ENCODE results near the gene ZXDC. TPM values are rescaled to one million over a fixed set of nuclear protein-coding genes. Genes with fewer than 3 reads are reported as not detected.

Gene ZXDC
- total RNA-seq, 4 donors from 2014 or later, result 54.0 to 77.4 (median 68.0) TPM

DNA sequence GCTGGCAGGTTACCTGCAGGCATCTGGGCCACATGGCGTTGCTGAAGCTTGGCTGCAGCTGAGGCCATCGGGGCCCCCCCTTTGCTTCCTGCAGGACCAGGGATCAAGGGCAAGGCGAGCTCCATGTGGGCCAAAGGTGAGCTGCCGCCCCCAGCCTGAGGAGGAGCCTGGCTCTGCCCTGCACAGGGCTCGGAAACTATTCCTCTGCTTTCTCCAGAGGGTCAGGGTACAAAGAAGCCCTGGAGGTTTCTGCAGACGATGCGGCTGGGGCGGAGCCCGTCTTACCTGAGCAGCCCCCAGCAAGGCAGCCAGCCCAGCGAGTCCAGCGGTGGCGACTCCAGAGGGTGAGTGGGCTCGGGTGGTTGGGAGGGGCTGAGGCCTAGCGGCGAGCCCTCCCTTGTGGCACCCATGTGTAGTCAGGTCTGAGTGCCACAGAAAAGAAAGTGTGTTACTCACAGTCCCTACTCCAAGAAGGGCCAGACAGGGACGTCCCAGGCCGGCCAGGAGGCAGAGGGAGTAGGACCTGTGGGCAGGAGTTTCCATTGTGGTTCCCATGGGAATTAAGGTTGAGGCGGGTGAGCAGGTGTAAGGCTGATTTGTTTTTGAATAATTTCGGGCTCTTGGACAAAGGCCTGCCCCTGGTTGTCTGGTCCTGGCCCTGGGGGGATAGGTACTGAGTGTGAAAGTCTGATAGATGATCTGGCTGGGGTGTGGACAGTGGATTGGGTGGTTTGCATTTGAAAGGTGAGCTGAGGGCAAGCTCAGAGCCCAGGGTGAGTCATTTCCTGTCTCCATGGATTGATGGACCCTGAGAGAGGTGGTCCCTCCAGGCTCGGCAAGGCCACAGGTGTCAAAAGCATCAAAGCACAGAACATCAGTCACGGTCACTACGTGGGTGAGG lies 55.6 kb downstream of the ZXDC start:
- TF ChIP-seq POLR2A (IDR thresholded peaks at IDR 0.05), result no peak
- no peak for TF ChIP-seq EP300 (IDR thresholded peaks at IDR 0.05)
- TF ChIP-seq CTCF (IDR thresholded peaks at IDR 0.05), result no peak
- 76 to 80% methylated on average over 14 to 22 of the region's 22 CpGs for WGBS, 2 donors
- Histone ChIP-seq H3K27ac (no peak overlapping the region), H3K27me3 (peaks cover 0 to 36% of the 10 kb centered on the region in 2 donors), H3K9me3 (peaks cover 0 to under 1% (median 0%) of the 10 kb centered on the region in 4 donors), H3K36me3 (peaks cover 0 to 12% (median 0%) of the 10 kb centered on the region in 3 donors), H3K4me3 (no peak overlapping the region), H3K4me1 (no peaks in the 10 kb centered on the region)
- no peak for DNase-seq (ENCODE audit: low spot score in 2 of 2)

- Histone ChIP-seq H3K9me3 (no peaks in the 10 kb centered on the region), H3K27ac (no peak overlapping the region), H3K27me3 (peaks cover 0 to 45% of the 10 kb centered on the region in 2 donors), H3K4me3 (no peak overlapping the region), H3K36me3 (peaks cover 0 to 3% (median 0%) of the 10 kb centered on the region in 3 donors), H3K4me1 (no peaks in the 10 kb centered on the region)
- no peak for DNase-seq (ENCODE audit: low spot score in 2 of 2)
- 52 to 69% methylated on average over 5 to 6 of the region's 6 CpGs for WGBS, 2 donors
- TF ChIP-seq POLR2A (IDR thresholded peaks at IDR 0.05) (no peak), EP300 (IDR thresholded peaks at IDR 0.05) (no peak), CTCF (IDR thresholded peaks at IDR 0.05) (no peak)
Observed at GRCh38 chr3:126419151-126419703, 56.5 kb downstream of the ZXDC start.

- no peaks in the 10 kb centered on the region for H3K9me3 ChIP-seq
- DNase-seq (ENCODE audit: low spot score in 2 of 2), result no peak
- 78 to 82% methylated on average over 10 to 16 of the region's 20 CpGs for whole genome bisulfite sequencing, 2 donors
- no peak overlapping the region for H3K27ac ChIP-seq
- H3K27me3 ChIP-seq, result peaks cover 0 to 50% of the 10 kb centered on the region in 2 donors
- TF ChIP-seq POLR2A (IDR thresholded peaks at IDR 0.05) (no peak), EP300 (IDR thresholded peaks at IDR 0.05) (no peak)
- H3K4me1 ChIP-seq, result no peaks in the 10 kb centered on the region
- no peaks in the 10 kb centered on the region for H3K36me3 ChIP-seq
- H3K4me3 ChIP-seq, result no peak overlapping the region
Observed at GRCh38 chr3:126418661-126419131, 57.0 kb downstream of the ZXDC start.

GRCh38 chr3:126417981-126418530 lies 57.6 kb downstream of the ZXDC start:
- WGBS, 2 donors, result 86 to 89% methylated on average over 11 of the region's 11 CpGs
- no peak overlapping the region for H3K4me3 ChIP-seq
- no peak for TF ChIP-seq EP300 (IDR thresholded peaks at IDR 0.05)
- no peak for TF ChIP-seq POLR2A (IDR thresholded peaks at IDR 0.05)
- TF ChIP-seq CTCF (IDR thresholded peaks at IDR 0.05), result no peak
- H3K9me3 ChIP-seq, result no peaks in the 10 kb centered on the region
- no peaks in the 10 kb centered on the region for H3K36me3 ChIP-seq
- H3K27ac ChIP-seq, result no peak overlapping the region
- DNase-seq (ENCODE audit: low spot score in 2 of 2), result no peak
- H3K27me3 ChIP-seq, result peaks cover 0 to 55% of the 10 kb centered on the region in 2 donors
- H3K4me1 ChIP-seq, result no peaks in the 10 kb centered on the region

GRCh38 chr3:126417515-126417914 lies 58.2 kb downstream of the ZXDC start:
- peaks cover 0 to 55% of the 10 kb centered on the region in 2 donors for H3K27me3 ChIP-seq
- WGBS, 2 donors, result 46 to 47% methylated on average over 3 to 4 of the region's 5 CpGs
- no peak for DNase-seq (ENCODE audit: low spot score in 2 of 2)

More at GRCh38 chr3:126417515-126417914, 58.2 kb downstream of the ZXDC start:
- no peak for TF ChIP-seq CTCF (IDR thresholded peaks at IDR 0.05)
- H3K36me3 ChIP-seq, result no peaks in the 10 kb centered on the region
- no peaks in the 10 kb centered on the region for H3K9me3 ChIP-seq
- no peak overlapping the region for H3K27ac ChIP-seq
- no peak overlapping the region for H3K4me3 ChIP-seq
- no peaks in the 10 kb centered on the region for H3K4me1 ChIP-seq

Data from tibial nerve (tissue), 4 donors.